Ishikawa (cell line): ENCODE results near the gene SLC6A12.
A peak's percentile ranks its signal among the peaks of the same experiment; 100 is the strongest.

Source experiments
- CEBPB ChIP-seq: IDR thresholded peaks from 2 replicates; pipeline ENCODE4 v1.6.1; 2012
- CREB1 ChIP-seq: IDR thresholded peaks from 2 replicates; pipeline ENCODE4 v1.6.1; 2012; ENCODE audit warnings: low read depth
- EGR1 ChIP-seq: IDR thresholded peaks from 2 replicates; pipeline ENCODE4 v1.6.1; 2012
- EP300 ChIP-seq: IDR thresholded peaks from 2 replicates; pipeline ENCODE4 v1.6.1; 2012; ENCODE audit warnings: borderline replicate concordance
- FOXM1 ChIP-seq: IDR thresholded peaks from 2 replicates; pipeline ENCODE4 v1.6.1; 2012; ENCODE audit warnings: low read depth, borderline replicate concordance
- MAX ChIP-seq: IDR thresholded peaks from 2 replicates; pipeline ENCODE4 v1.6.1; 2012
- NFIC ChIP-seq: IDR thresholded peaks from 2 replicates; pipeline ENCODE4 v1.6.1; 2012
- RAD21 ChIP-seq: IDR thresholded peaks from 2 replicates; pipeline ENCODE4 v1.6.1; 2012; ENCODE audit warnings: low read depth
- REST ChIP-seq: IDR thresholded peaks from 2 replicates; pipeline ENCODE4 v1.6.1; 2012; ENCODE audit warnings: low read depth, mild to moderate bottlenecking
- TAF1 ChIP-seq: IDR thresholded peaks from 2 replicates; pipeline ENCODE4 v1.6.1; 2012; ENCODE audit warnings: low read depth, mild to moderate bottlenecking
- TCF12 ChIP-seq: IDR thresholded peaks from 2 replicates; pipeline ENCODE4 v1.6.1; 2012; ENCODE audit warnings: low read depth
- TEAD4 ChIP-seq: IDR thresholded peaks from 2 replicates; pipeline ENCODE4 v1.6.1; 2012
- USF1 ChIP-seq: IDR thresholded peaks from 2 replicates; pipeline ENCODE4 v1.6.1; 2012
- YY1 ChIP-seq: IDR thresholded peaks from 2 replicates; pipeline ENCODE4 v1.6.1; 2012; ENCODE audit warnings: low read depth
- ZBTB7A ChIP-seq: IDR thresholded peaks from 2 replicates; pipeline ENCODE4 v1.6.1; 2012; ENCODE audit warnings: low read depth

SLC6A12 gene

DNA sequence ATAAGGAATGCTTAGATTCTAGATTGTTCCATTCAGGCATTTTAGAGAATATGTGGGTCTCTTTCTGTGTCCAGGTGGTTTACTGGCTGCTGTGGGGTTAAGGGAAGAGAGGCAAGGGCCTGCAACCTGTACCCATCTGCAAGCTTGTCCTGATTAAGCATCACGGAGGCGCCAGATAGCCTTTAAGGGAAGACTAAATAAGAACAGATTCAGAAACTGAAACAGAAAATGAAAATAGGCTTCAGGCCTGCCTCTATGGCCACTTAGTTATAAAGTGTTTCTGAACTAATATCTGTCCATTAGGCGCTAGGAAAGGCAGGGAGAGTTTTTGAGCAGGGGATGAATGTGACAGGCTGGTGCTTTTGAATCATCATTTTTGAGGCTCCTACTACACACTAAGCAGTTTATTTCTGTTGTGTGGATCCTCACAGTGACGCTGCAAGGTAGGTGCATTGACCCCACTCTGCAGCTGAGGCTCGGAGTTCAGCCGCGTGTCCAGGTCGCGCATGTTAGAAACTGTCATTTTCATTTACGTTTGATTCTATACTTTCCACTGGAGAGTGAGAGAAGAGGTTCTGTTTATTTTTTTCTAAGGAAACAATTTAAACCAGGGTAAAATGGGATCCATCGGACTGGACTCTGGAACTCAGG lies 47.4 kb downstream of the SLC6A12 start:
- TF ChIP-seq EGR1, result no peak
- no peak for TF ChIP-seq TAF1
- no peak for TF ChIP-seq RAD21
- no peak for TF ChIP-seq CEBPB
- TF ChIP-seq EP300, result no peak
- no peak for TF ChIP-seq NFIC
- TF ChIP-seq YY1, result no peak
- no peak for TF ChIP-seq TCF12
- no peak for TF ChIP-seq REST
- no peak for TF ChIP-seq ZBTB7A
- no peak for TF ChIP-seq MAX
- TF ChIP-seq FOXM1, result no peak
- TF ChIP-seq TEAD4, result no peak
- TF ChIP-seq USF1, result no peak
- no peak for TF ChIP-seq CREB1

- no peak for TF ChIP-seq TCF12
- TF ChIP-seq RAD21, result no peak
- TF ChIP-seq YY1, result no peak
- TF ChIP-seq TAF1, result no peak
- no peak for TF ChIP-seq USF1
- no peak for TF ChIP-seq FOXM1
Observed at GRCh38 chr12:165862-166368, 48.0 kb downstream of the SLC6A12 start.

- no peak for TF ChIP-seq TCF12
- TF ChIP-seq CEBPB, result no peak
- TF ChIP-seq RAD21, result no peak
- peak; percentile 87 for TF ChIP-seq USF1
- TF ChIP-seq TEAD4, result no peak
- peak; percentile 80 for TF ChIP-seq MAX
- TF ChIP-seq ZBTB7A, result no peak
- no peak for TF ChIP-seq EGR1
- no peak for TF ChIP-seq CREB1
- no peak for TF ChIP-seq NFIC
Observed at GRCh38 chr12:164207-164606, 49.8 kb downstream of the SLC6A12 start.

- TF ChIP-seq MAX (0 out of 2 replicates have a peak, but pooled peaks have one; percentile 14), RAD21 (no peak), EGR1 (peak; percentile 44; the same call in 1 of the 2 replicates)
Observed at GRCh38 chr12:163406-163986, 50.5 kb downstream of the SLC6A12 start.

GRCh38 chr12:162467-163307 lies 51.3 kb downstream of the SLC6A12 start:
- 0 out of 2 replicates have a peak, but pooled peaks have one; percentile 15 for TF ChIP-seq ZBTB7A
- no peak for TF ChIP-seq TCF12

DNA sequence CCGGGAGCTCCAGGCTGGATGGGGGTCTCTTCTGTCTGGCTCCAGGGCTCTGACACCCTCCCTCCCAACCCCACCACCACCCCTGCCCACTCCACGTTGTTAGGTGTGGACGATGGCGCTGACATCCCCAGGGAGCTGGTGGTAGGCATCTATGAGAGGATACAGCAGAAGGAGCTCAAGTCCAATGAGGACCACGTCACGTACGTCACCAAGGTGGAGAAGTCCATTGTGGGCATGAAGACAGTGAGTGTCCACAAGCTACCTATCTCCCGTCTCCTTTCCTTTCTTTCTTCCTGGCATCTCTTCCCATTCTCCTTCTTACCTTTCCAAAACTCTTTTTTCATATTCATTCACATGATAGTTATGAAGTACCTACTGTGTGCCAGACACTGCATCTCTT lies 52.1 kb downstream of the SLC6A12 start:
- TF ChIP-seq ZBTB7A (no peak), YY1 (no peak), USF1 (no peak), FOXM1 (no peak), RAD21 (no peak), EGR1 (no peak), REST (no peak)
